HG03575 (cell line): ENCODE results near the gene ITPKA.

Experiments
- ATAC-seq: cut with Tn5 transposase; IDR thresholded peaks from one replicate; pipeline ENCODE4 v1.9.1; 2021; ENCODE audit not compliant: unreplicated experiment, insufficient number of reproducible peaks, low FRiP score; ENCODE audit errors: extremely low read depth

The ITPKA gene

GRCh38 chr15:41487802-41488201 lies 5.9 kb upstream of the ITPKA start:
- no peak for ATAC-seq

- no peak for ATAC-seq
Measured at GRCh38 chr15:41489641-41490040, 4.0 kb upstream of the ITPKA start.

GRCh38 chr15:41490355-41490754 lies 3.3 kb upstream of the ITPKA start:
- ATAC-seq = no peak

GRCh38 chr15:41491889-41492288 lies 1.8 kb upstream of the ITPKA start:
- no peak for ATAC-seq

GRCh38 chr15:41492597-41493204 lies 973 bp upstream of the ITPKA start:
- no peak for ATAC-seq

- no peak for ATAC-seq
Measured at GRCh38 chr15:41493902-41494189, 172 bp downstream of the ITPKA start.

GRCh38 chr15:41494190-41494921 lies 682 bp downstream of the ITPKA start:
- ATAC-seq = no peak

- ATAC-seq = no peak
Measured at GRCh38 chr15:41494922-41495735, 1.5 kb downstream of the ITPKA start.

- ATAC-seq = no peak
Measured at GRCh38 chr15:41495736-41496599, 2.3 kb downstream of the ITPKA start.

GRCh38 chr15:41498657-41499056 lies 5.0 kb downstream of the ITPKA start:
- ATAC-seq = no peak

- no peak for ATAC-seq
Measured at GRCh38 chr15:41499109-41499851, 5.6 kb downstream of the ITPKA start.

- no peak for ATAC-seq
Measured at GRCh38 chr15:41501191-41501917, 7.7 kb downstream of the ITPKA start.

GRCh38 chr15:41501931-41502794 lies 8.5 kb downstream of the ITPKA start:
- ATAC-seq = no peak

GRCh38 chr15:41502795-41503668 lies 9.4 kb downstream of the ITPKA start:
- no peak for ATAC-seq

GRCh38 chr15:41503669-41504010 lies 10.0 kb downstream of the ITPKA start:
- ATAC-seq = no peak

GRCh38 chr15:41504751-41505492 lies 11.2 kb downstream of the ITPKA start:
- ATAC-seq = no peak
